Osteoblast (primary cell): ENCODE results near the gene ACSL6. TPM values are rescaled to one million over a fixed set of nuclear protein-coding genes. Genes with fewer than 3 reads are reported as not detected.

Experiments used
- DNase-seq: peaks from one replicate; pipeline ENCODE4 v3.0.0; 2011; ENCODE audit warnings: low spot score, mixed read lengths; ENCODE audit not compliant: insufficient read length; ENCODE audit errors: missing footprints
- H2AFZ ChIP-seq: 2 replicates; pipeline ENCODE4 v1.6.0; 2011; ENCODE audit warnings: mild to moderate bottlenecking, low read length
- H3K27ac ChIP-seq: 2 replicates; pipeline ENCODE4 v1.5.1; 2011; ENCODE audit warnings: mild to moderate bottlenecking, low read depth, low read length, moderate library complexity
- H3K27me3 ChIP-seq: 2 replicates; pipeline ENCODE4 v1.6.0; 2012; ENCODE audit warnings: mild to moderate bottlenecking, control low read depth, inconsistent platforms, low read length, moderate library complexity; ENCODE audit not compliant: insufficient read depth
- H3K36me3 ChIP-seq: 2 replicates; pipeline ENCODE4 v1.5.1; 2011; ENCODE audit warnings: mild to moderate bottlenecking, low read length, control low read depth, moderate library complexity; ENCODE audit not compliant: insufficient read depth
- H3K4me1 ChIP-seq: 2 replicates; pipeline ENCODE4 v1.5.1; 2011; ENCODE audit warnings: mild to moderate bottlenecking, low read length, control low read depth, moderate library complexity; ENCODE audit not compliant: insufficient read depth
- H3K4me2 ChIP-seq: 2 replicates; pipeline ENCODE4 v1.6.0; 2011; ENCODE audit warnings: mild to moderate bottlenecking, low read length; ENCODE audit not compliant: insufficient read depth
- H3K4me3 ChIP-seq: fragments of 200-600 bp; sonication (generic); 3 replicates; pipeline ENCODE4 v1.5.1; 2012; ENCODE audit warnings: mild to moderate bottlenecking, low read length, inconsistent platforms; ENCODE audit not compliant: insufficient read depth
- H3K79me2 ChIP-seq: 2 replicates; pipeline ENCODE4 v1.6.0; 2012; ENCODE audit warnings: mild to moderate bottlenecking, low read length, control low read depth, inconsistent platforms; ENCODE audit not compliant: insufficient read depth
- H3K9me3 ChIP-seq: 2 replicates; pipeline ENCODE4 v1.5.1; 2011; ENCODE audit warnings: low read depth, low read length, control low read depth
- H4K20me1 ChIP-seq: 2 replicates; pipeline ENCODE4 v1.6.0; 2012; ENCODE audit warnings: mild to moderate bottlenecking, low read length, control low read depth; ENCODE audit not compliant: insufficient read depth
- total RNA-seq: library from RNA; depleted of rRNA; stranded (reverse); fragments of >200 nt; gene quantifications from 2 replicates; pipeline ENCODE4 v1.2.3, GENCODE V29; 2012
- TF ChIP-seq, protein P1 (sequence below): IDR thresholded peaks from 2 replicates; pipeline ENCODE4 v1.5.1; 2011; ENCODE audit warnings: mild to moderate bottlenecking, low read depth, low read length, moderate library complexity; ENCODE audit errors: extremely low read depth

The ACSL6 gene
- total RNA-seq, 1 donor, result not detected

DNA sequence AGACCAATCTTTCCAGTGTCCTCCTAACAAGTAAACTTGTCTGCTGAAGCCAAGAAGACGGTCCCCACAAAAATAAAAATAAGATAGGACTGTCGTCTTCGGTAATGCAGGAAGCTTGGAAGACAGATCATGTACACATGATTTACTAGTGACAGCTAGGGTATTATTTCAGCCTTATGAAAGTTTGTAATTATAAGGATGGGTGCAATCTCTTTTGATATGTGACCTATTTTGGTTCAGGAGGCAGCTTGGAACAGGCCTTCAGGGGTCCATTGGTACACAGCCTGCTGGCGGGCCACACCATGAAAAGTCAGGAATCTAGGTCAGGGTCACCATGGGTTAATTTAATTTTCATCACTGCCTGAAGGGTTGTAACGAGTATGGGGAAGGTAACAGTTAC, 52.3 kb downstream of the ACSL6 start:
- Histone ChIP-seq H3K79me2 (no peaks in the 10 kb centered on the region), H3K36me3 (no peaks in the 10 kb centered on the region), H2AFZ (no peak overlapping the region), H3K4me1 (no peaks in the 10 kb centered on the region), H3K4me2 (no peak overlapping the region), H3K27me3 (no peaks in the 10 kb centered on the region), H3K9me3 (no peaks in the 10 kb centered on the region), H3K27ac (no peak overlapping the region), H4K20me1 (no peaks in the 10 kb centered on the region), H3K4me3 (no peak overlapping the region)
- TF ChIP-seq, protein P1, sequence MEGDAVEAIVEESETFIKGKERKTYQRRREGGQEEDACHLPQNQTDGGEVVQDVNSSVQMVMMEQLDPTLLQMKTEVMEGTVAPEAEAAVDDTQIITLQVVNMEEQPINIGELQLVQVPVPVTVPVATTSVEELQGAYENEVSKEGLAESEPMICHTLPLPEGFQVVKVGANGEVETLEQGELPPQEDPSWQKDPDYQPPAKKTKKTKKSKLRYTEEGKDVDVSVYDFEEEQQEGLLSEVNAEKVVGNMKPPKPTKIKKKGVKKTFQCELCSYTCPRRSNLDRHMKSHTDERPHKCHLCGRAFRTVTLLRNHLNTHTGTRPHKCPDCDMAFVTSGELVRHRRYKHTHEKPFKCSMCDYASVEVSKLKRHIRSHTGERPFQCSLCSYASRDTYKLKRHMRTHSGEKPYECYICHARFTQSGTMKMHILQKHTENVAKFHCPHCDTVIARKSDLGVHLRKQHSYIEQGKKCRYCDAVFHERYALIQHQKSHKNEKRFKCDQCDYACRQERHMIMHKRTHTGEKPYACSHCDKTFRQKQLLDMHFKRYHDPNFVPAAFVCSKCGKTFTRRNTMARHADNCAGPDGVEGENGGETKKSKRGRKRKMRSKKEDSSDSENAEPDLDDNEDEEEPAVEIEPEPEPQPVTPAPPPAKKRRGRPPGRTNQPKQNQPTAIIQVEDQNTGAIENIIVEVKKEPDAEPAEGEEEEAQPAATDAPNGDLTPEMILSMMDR, result no peak
- no peak for DNase-seq

DNA sequence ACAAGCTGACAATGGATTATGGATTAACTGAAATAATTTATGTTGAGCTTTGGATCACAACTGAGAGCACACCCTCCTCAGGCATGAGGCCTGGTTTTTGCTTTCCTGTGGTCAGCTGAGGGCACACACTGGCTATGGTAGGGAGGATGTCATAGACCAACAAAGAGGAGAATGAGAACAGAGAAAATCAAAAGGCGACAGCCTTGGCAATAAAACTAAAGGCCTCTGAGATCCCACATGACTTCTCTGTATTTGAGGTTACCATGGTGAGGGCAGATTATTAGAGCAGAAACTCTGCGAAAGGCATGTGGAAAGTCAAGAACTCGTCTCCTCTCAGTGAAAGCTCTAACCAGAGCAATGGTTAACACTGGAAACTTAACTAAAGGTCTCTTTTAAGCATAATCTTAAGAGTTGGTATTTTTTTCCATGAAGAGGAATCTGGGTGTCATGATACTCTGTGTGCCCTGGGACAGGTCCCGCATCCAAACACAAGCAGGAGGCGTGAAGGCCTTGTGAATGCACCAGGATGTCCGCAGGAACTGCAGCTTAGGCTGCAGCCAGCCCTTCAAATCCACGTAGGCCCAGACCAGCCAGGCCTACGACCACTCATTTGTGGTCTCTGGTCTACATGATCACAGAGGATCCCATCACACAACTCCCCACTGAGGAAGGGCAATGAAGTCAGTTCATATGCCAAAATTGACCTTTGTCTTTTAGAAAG, 53.6 kb downstream of the ACSL6 start:
- no peaks in the 10 kb centered on the region for H3K36me3 ChIP-seq
- no peaks in the 10 kb centered on the region for H3K9me3 ChIP-seq
- no peak overlapping the region for H3K4me2 ChIP-seq
- no peak overlapping the region for H3K4me3 ChIP-seq
- H4K20me1 ChIP-seq, result no peaks in the 10 kb centered on the region
- no peaks in the 10 kb centered on the region for H3K27me3 ChIP-seq
- H2AFZ ChIP-seq, result no peak overlapping the region
- H3K79me2 ChIP-seq, result no peaks in the 10 kb centered on the region
- H3K27ac ChIP-seq, result no peak overlapping the region
- H3K4me1 ChIP-seq, result no peaks in the 10 kb centered on the region
- TF ChIP-seq, protein P1, result no peak
- DNase-seq, result no peak

DNA sequence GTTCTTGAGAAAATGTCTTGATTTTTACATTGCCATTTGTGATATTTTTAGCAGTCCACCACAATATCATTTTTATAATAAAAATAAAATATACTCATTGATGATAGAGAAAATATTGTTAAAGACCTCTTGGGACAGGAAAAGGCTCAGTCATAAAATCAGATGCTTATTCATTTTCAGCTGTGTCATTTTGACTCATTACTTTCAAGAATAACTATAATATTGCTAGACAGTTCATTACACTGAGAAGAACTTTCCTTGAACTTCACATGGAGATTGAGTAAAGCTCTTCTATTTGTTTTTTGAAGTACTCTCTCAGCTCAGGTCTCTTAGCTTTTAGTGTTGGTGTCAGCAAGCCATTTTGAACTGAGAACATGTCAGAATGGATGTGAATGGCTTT, 57.5 kb downstream of the ACSL6 start:
- H3K27me3 ChIP-seq, result peaks cover 4% of the 10 kb centered on the region
- TF ChIP-seq, protein P1, result no peak
- H3K4me3 ChIP-seq, result no peak overlapping the region
- no peak overlapping the region for H3K27ac ChIP-seq
- no peak for DNase-seq
- no peaks in the 10 kb centered on the region for H3K9me3 ChIP-seq
- no peaks in the 10 kb centered on the region for H3K79me2 ChIP-seq
- H3K4me2 ChIP-seq, result no peak overlapping the region
- H2AFZ ChIP-seq, result no peak overlapping the region
- no peaks in the 10 kb centered on the region for H3K4me1 ChIP-seq
- no peaks in the 10 kb centered on the region for H4K20me1 ChIP-seq
- no peaks in the 10 kb centered on the region for H3K36me3 ChIP-seq

DNA sequence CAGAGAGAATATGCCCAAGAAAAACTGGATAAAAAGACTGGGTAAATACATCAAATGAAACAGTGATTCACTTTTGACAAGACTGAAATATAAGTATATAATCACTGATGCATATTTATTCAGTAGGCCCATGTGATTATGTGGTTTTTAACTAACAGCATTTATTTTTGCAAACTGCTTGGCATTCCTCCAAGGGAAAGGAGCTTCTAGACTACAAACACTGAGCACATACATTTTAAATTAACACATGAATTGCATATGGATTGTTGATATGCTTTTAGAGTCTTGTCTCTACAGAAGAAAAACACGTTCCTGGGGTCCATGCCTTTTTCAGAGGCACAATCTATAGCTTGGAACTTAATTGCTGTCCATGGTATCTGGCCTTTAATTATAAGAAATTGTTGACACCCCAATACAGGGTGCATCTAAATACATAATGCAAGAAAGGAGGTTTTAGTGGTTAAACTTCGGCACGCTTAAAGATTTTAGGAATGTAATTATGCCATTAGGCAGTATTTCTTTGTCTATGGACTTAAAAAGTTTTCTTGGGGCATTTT, 59.1 kb downstream of the ACSL6 start:
- peaks cover 6% of the 10 kb centered on the region for H3K27me3 ChIP-seq
- DNase-seq, result no peak
- H3K27ac ChIP-seq, result no peak overlapping the region
- TF ChIP-seq, protein P1, result no peak
- H4K20me1 ChIP-seq, result no peaks in the 10 kb centered on the region
- no peaks in the 10 kb centered on the region for H3K36me3 ChIP-seq
- H3K4me2 ChIP-seq, result no peak overlapping the region
- no peaks in the 10 kb centered on the region for H3K9me3 ChIP-seq
- no peak overlapping the region for H2AFZ ChIP-seq
- H3K4me3 ChIP-seq, result no peak overlapping the region
- no peaks in the 10 kb centered on the region for H3K4me1 ChIP-seq
- no peaks in the 10 kb centered on the region for H3K79me2 ChIP-seq
